Activated CD4-positive, CD25-positive, alpha-beta regulatory T cell treated with anti-CD3 and anti-CD28 coated beads, Interleukin-2, amount 50 U/mL, for 24 hours (primary cell): ENCODE data around the gene CNOT8.

Experiments used
- ATAC-seq, 2 donors: fragments of 150-1000 bp; cut with Tn5 transposase; one replicate each; pipeline ENCODE4 v1.10.0; 2021; ENCODE audit warnings: mild to moderate bottlenecking in 1 of 2, moderate library complexity in 1 of 2

CNOT8 gene

DNA sequence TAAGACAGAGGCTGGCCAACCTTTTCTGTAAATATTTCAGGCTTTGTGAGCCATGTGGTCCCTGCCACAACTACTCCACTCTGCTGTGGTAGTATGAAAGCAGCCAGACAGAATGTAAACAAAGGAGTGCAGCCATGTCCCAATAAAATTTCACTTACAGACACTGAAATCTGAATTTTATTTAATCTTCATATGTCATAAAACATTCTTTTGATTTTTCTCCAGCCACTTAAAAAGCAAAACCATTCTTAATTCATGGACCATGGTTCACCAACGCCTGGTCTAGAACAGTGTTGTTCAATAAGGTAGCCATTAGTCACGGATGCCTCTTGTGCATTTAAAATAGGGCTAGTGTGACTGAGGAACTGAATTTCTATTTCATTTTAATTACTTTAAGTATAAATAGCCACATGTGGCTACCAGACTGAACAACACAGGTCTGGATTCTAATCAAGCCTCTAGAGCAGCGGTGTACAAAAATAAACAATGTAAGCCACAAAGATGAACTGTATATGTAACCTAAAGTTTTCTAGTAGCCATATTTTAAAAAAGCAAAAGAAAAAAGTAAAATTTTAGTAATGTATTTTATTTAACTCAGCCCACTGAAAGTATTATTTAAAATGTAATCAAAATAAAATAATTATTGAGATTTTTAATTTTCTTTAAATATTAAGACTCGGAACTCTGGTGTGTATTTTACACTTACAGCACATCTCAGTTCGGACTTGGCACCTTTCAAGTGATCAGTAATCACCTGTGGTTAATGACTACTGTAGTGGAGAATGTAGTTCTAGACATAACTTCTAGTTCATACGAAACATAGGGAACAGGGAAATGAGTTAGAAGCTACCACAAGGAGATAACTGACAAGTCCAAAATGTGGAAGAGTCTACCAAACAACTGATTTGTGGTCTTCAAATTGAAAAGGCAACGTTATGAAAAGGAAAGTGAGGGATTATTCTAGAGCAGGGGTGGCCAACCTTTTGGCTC is 65.3 kb downstream of the CNOT8 start:
- ATAC-seq, result no peak
